ENCODE measurements around the gene NANOGP8.

The NANOGP8 gene

GRCh38 chr15:35066094-35066493 lies 19.0 kb downstream of the NANOGP8 start:
- TF ChIP-seq CTCF (IDR thresholded peaks at IDR 0.05) = no peak
- no peak overlapping the region for H3K4me3 Mint-ChIP-seq
- DNase-seq = no peak
- H3K27ac Mint-ChIP-seq = no peak overlapping the region
- no peaks in the 10 kb centered on the region for H3K27me3 Mint-ChIP-seq (ENCODE audit: low read depth, poor library complexity)
- no peaks in the 10 kb centered on the region for H3K36me3 Mint-ChIP-seq (ENCODE audit: low read depth)
- peaks cover 44% of the 10 kb centered on the region for H3K4me1 Mint-ChIP-seq
- peaks cover 5% of the 10 kb centered on the region for H3K9me3 Mint-ChIP-seq

- H3K4me1 Mint-ChIP-seq = peaks cover 45% of the 10 kb centered on the region
- no peaks in the 10 kb centered on the region for H3K36me3 Mint-ChIP-seq (ENCODE audit: low read depth)
- DNase-seq = no peak
- no peak for TF ChIP-seq CTCF (IDR thresholded peaks at IDR 0.05)
- H3K27me3 Mint-ChIP-seq (ENCODE audit: low read depth, poor library complexity) = no peaks in the 10 kb centered on the region
- H3K27ac Mint-ChIP-seq = peak overlapping the region; percentile 94
- peaks cover 5% of the 10 kb centered on the region for H3K9me3 Mint-ChIP-seq
- H3K4me3 Mint-ChIP-seq = no peak overlapping the region
Observed at GRCh38 chr15:35064576-35065190, 20.4 kb downstream of the NANOGP8 start.

- Mint-ChIP-seq H3K36me3 (ENCODE audit: low read depth) (no peaks in the 10 kb centered on the region), H3K9me3 (peaks cover 5% of the 10 kb centered on the region), H3K27me3 (ENCODE audit: low read depth, poor library complexity) (no peaks in the 10 kb centered on the region), H3K4me3 (no peak overlapping the region), H3K4me1 (peaks cover 41% of the 10 kb centered on the region), H3K27ac (no peak overlapping the region)
- DNase-seq = no peak
- TF ChIP-seq CTCF (IDR thresholded peaks at IDR 0.05) = no peak
Observed at GRCh38 chr15:35062738-35063099, 22.4 kb downstream of the NANOGP8 start.

DNA sequence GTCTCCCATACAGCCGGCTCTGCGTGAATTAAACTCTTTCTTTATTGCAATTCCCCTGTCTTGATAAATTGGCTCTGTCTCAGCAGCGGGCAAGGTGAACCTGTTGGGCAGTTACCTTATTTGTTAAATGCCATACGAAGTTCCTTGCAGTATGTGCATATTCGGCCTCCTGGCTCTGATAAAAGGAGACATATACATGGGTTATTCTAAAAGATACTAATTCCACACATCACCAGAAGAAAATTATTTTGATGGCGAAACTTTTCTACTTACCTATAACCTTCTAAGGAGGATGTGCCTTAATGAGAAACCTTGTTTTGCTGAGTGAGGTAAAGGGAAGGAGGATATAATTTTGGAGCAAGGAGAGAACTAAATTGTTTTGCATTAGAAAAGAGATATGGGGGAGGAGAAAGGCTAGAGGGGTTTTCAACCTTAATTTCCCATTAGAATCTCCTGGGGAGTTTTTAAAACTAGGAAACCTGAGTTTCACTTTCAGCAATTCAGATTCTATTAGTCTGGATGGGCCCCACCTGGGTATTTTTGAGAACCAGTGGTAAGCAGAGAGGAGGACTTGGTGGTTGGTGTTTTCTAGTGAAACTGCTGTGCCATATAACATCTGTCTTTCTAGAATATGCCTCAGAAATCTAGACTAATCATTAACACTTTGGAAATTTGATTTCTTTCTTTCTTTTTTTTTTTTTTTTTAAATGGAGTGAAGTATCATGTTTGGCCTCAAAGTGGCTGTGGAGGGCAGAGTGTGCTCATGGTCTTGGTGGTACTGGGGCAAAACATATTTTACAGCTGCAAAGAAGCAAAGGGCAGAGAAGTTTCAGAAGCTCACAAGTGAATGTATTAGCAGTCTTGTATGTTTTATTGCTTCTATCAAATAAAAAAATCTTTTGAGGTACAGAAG lies 23.0 kb downstream of the NANOGP8 start:
- peaks cover 5% of the 10 kb centered on the region for H3K9me3 Mint-ChIP-seq
- no peak for TF ChIP-seq CTCF (IDR thresholded peaks at IDR 0.05)
- H3K27me3 Mint-ChIP-seq (ENCODE audit: low read depth, poor library complexity) = no peaks in the 10 kb centered on the region
- H3K4me3 Mint-ChIP-seq = no peak overlapping the region
- DNase-seq = no peak
- H3K4me1 Mint-ChIP-seq = peaks cover 34% of the 10 kb centered on the region
- H3K36me3 Mint-ChIP-seq (ENCODE audit: low read depth) = no peaks in the 10 kb centered on the region
- H3K27ac Mint-ChIP-seq = no peak overlapping the region

DNA sequence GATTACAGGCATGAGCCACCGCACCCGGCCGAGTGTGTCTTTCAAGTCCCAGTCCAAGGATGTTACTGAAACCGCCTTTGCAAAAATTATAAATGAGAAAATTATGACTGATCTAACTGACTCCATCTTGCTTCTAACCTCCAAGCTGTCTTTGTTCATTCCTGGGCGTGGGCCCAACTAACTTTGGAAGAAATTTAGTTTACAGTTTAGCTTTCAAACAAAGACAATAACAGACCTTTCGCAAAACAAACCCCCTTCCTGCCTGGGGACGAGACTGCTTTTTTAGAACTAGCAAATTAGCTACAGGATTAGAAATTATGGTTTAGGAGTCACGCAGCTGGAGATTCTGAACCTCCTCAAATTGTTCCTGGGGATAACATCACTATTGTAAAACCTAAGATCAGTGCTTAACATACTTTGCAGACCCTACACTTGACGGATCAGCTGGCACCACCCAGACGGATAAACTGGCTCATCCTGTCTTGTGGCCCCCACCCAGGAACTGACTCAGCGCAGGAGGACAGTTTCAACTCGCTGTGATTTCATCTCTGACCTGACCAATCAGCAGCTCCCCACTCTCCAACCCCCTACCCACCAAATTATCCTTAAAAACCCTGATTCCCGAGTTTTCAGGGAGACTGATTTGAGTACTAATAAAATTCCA lies 23.8 kb downstream of the NANOGP8 start:
- H3K36me3 Mint-ChIP-seq (ENCODE audit: low read depth) = no peaks in the 10 kb centered on the region
- H3K27ac Mint-ChIP-seq = no peak overlapping the region
- no peak overlapping the region for H3K4me3 Mint-ChIP-seq
- no peaks in the 10 kb centered on the region for H3K27me3 Mint-ChIP-seq (ENCODE audit: low read depth, poor library complexity)
- peaks cover 32% of the 10 kb centered on the region for H3K4me1 Mint-ChIP-seq
- DNase-seq = no peak
- no peak for TF ChIP-seq CTCF (IDR thresholded peaks at IDR 0.05)
- H3K9me3 Mint-ChIP-seq = peaks cover 5% of the 10 kb centered on the region

All from nephron progenitor cell (in vitro differentiated cells).